K562 (cell line): ENCODE data around the gene BLTP3A. TPM values are rescaled to one million over a fixed set of nuclear protein-coding genes. Genes with fewer than 3 reads are reported as not detected.

ENCODE experiments used
- CC2D1A ChIP-seq: fragments of 450-650 bp; IDR thresholded peaks from 2 replicates; pipeline ENCODE4 v1.6.1; 2017; ENCODE audit warnings: mild to moderate bottlenecking
- ELF4 ChIP-seq: fragments of 450-650 bp; formaldehyde crosslinking; IDR thresholded peaks from 2 replicates; pipeline ENCODE4 v1.4.0; 2022; ENCODE audit warnings: missing genetic modification characterization
- FOS ChIP-seq: IDR thresholded peaks from 3 replicates; pipeline ENCODE4 v1.6.1; 2011; ENCODE audit not compliant: insufficient read length; ENCODE audit errors: extremely low read depth
- HDAC8 ChIP-seq: fragments of 450-650 bp; IDR thresholded peaks from 2 replicates; pipeline ENCODE4 v1.6.1; 2016; ENCODE audit warnings: mild to moderate bottlenecking, missing genetic modification characterization, moderate library complexity, missing compliant biosample characterization
- HIVEP1 ChIP-seq: fragments of 250-450 bp; sonication (Bioruptor Pico); IDR thresholded peaks from 2 replicates; pipeline ENCODE4 v1.4.0; 2020; ENCODE audit warnings: mild to moderate bottlenecking
- HMGN3 ChIP-seq: IDR thresholded peaks from 2 replicates; pipeline ENCODE4 v1.6.1; 2011; ENCODE audit warnings: borderline replicate concordance, low read depth, mild to moderate bottlenecking, mixed read lengths, low read length; ENCODE audit not compliant: insufficient read length; ENCODE audit errors: extremely low read depth
- L3MBTL2 ChIP-seq: fragments of 450-650 bp; IDR thresholded peaks from 2 replicates; pipeline ENCODE4 v1.6.1; 2016; ENCODE audit warnings: mild to moderate bottlenecking, moderate library complexity
- MAFK ChIP-seq: IDR thresholded peaks from 2 replicates; pipeline ENCODE4 v1.6.1; 2011; ENCODE audit warnings: low read length, improper control_type of control experiment
- MBD2 ChIP-seq: sonication (generic); IDR thresholded peaks from 2 replicates; pipeline ENCODE4 v1.6.1; 2016; ENCODE audit warnings: low read depth, borderline replicate concordance
- NR2C1 ChIP-seq, 2 experiments: fragments of 450-650 bp; IDR thresholded peaks; 2 replicates each; pipeline ENCODE4 v1.6.1; 2017; ENCODE audit warnings: mild to moderate bottlenecking in 2 of 2, antibody characterized with exemption in 1 of 2, inconsistent platforms in 1 of 2, missing compliant biosample characterization in 1 of 2, missing genetic modification characterization in 1 of 2
- PML ChIP-seq: IDR thresholded peaks from 2 replicates; pipeline ENCODE4 v1.6.1; 2012; ENCODE audit warnings: low read length, inconsistent platforms
- RBBP5 ChIP-seq: fragments of 200-600 bp; sonication (generic); IDR thresholded peaks from 2 replicates; pipeline ENCODE4 v1.6.1; 2012; ENCODE audit warnings: borderline replicate concordance, mild to moderate bottlenecking, low read length, control low read depth, inconsistent platforms; ENCODE audit not compliant: insufficient read depth, poor library complexity, severe bottlenecking
- RBM15 ChIP-seq: fragments of 200-400 bp; formaldehyde crosslinking; IDR thresholded peaks from 2 replicates; pipeline ENCODE4 v1.6.1; 2018; ENCODE audit warnings: mild to moderate bottlenecking, low read length, moderate library complexity; ENCODE audit not compliant: insufficient read depth
- SRF ChIP-seq, 2 experiments: fragments of 250-450, 450-650 bp in 1 of 2; sonication (Bioruptor Pico) in 1 of 2; sonication (generic) in 1 of 2; formaldehyde crosslinking; IDR thresholded peaks; 2 replicates each; pipeline versions ENCODE4 v1.5.0 to v1.5.1; 2020 to 2022; ENCODE audit warnings: mild to moderate bottlenecking in 1 of 2, missing genetic modification reagents in 1 of 2
- SRSF1 ChIP-seq: fragments of 200-400 bp; formaldehyde crosslinking; IDR thresholded peaks from 2 replicates; pipeline ENCODE4 v1.6.1; 2017; ENCODE audit warnings: mild to moderate bottlenecking, low read depth, low read length, moderate library complexity
- TAF1 ChIP-seq: IDR thresholded peaks from 2 replicates; pipeline ENCODE4 v1.6.1; 2011; ENCODE audit warnings: mild to moderate bottlenecking, low read length, moderate library complexity; ENCODE audit not compliant: insufficient read depth, control insufficient read depth, severe bottlenecking; ENCODE audit errors: extremely low read depth
- ZBTB17 ChIP-seq: fragments of 450-650 bp; formaldehyde crosslinking; IDR thresholded peaks from 2 replicates; pipeline ENCODE4 v1.4.0; 2020; ENCODE audit warnings: mild to moderate bottlenecking
- ZNF197 ChIP-seq: fragments of 200-800 bp; sonication (Bioruptor generic); IDR thresholded peaks from 2 replicates; pipeline ENCODE4 v1.6.1; 2016; ENCODE audit warnings: low read depth, missing genetic modification characterization, missing compliant biosample characterization
- ZNF282 ChIP-seq: sonication (generic); formaldehyde crosslinking; IDR thresholded peaks from 2 replicates; pipeline ENCODE4 v1.8.1; 2023; ENCODE audit warnings: missing genetic modification reagents
- ZNF436 ChIP-seq: fragments of 250-450, 450-650 bp; sonication (Bioruptor Pico); formaldehyde crosslinking; IDR thresholded peaks from 2 replicates; pipeline ENCODE4 v1.7.0; 2020; ENCODE audit warnings: mild to moderate bottlenecking
- polyA plus RNA-seq, 8 experiments: library from polyadenylated mRNA; depleted of rRNA in 4 of 8; stranded (reverse) in 5 of 8; unstranded in 3 of 8; fragments of >200 nt; fragmentation: Nextera tagmentation in 2 of 8; fragmentation: Illumina TruSeq in 1 of 8; extraction: Ambion mirVana in 2 of 8; extraction: Trizol in 1 of 8; gene quantifications; 2 replicates each; pipeline versions ENCODE4 v1.2.1 to v1.2.3, GENCODE V29; 2011 to 2014; ENCODE audit warnings: inconsistent platforms in 1 of 8, missing spikeins in 1 of 8
- total RNA-seq, 7 experiments: library from RNA; depleted of rRNA in 6 of 7; stranded (reverse); fragments of >200 nt in 6 of 7; fragmentation: Illumina TruSeq in 2 of 7; extraction: Trizol in 2 of 7; gene quantifications; 2 replicates each; pipeline versions ENCODE4 v1.2.1 to v1.2.3, GENCODE V29; 2011 to 2021; ENCODE audit warnings: low replicate concordance in 1 of 7
- TF ChIP-seq, protein P1 (sequence below): fragments of 450-650 bp; formaldehyde crosslinking; IDR thresholded peaks from 2 replicates; pipeline ENCODE4 v1.4.0; 2020; ENCODE audit warnings: mild to moderate bottlenecking, moderate library complexity
- TF ChIP-seq, protein P2 (sequence below): fragments of 150-350 bp; conservative IDR thresholded peaks from 2 replicates; pipeline ENCODE4 v1.6.1; 2014; ENCODE audit warnings: low read length
- TF ChIP-seq, protein P3 (sequence below): fragments of 450-650 bp; IDR thresholded peaks from 2 replicates; pipeline ENCODE4 v1.6.1; 2016; ENCODE audit warnings: low read depth, mild to moderate bottlenecking, moderate library complexity
- TF ChIP-seq, protein P4 (sequence below): sonication (generic); formaldehyde crosslinking; IDR thresholded peaks from 2 replicates; pipeline ENCODE4 v1.8.0; 2022; ENCODE audit warnings: mild to moderate bottlenecking, low read depth, missing genetic modification reagents

The BLTP3A gene
- total and polyA plus RNA-seq, 9 of the 15 experiments (the other 6 are each of a cell fraction or from before 2014, with no cell fraction given) = 7.5 to 34.6 (median 15.5) TPM

DNA sequence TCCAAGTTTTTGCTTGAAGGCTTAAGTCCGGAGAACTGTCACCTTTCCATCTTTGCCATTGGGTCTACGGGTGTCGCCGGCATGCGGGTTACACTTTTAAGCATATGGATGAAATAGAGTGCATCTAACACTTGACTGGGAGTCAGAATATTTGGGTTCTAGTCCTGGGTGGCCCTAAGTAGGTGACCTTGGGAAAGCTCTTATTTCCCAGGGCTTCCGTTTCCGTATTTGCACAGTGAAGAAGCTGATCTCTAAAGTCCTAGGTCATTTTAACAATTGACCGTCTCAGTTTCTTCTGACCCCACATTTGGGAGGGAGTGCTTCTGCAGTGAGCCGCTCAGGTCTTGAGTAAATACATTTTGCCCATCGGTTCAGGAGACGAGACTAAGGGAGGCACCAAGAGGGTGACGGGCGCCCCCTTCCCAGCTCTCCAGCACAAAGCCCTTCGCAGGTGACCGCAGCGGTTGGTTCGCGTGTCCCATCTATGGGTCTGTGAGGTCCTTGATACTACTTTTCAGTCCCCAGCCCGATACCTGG lies 651 bp upstream of the BLTP3A start (continued):
- TF ChIP-seq FOS = no peak
- TF ChIP-seq ZBTB17 = 0 out of 2 replicates have a peak, but pooled peaks have one; percentile 53
- TF ChIP-seq ZNF197 (CRISPR knock-in tag) = 0 out of 2 replicates have a peak, but pooled peaks have one; percentile 66
- TF ChIP-seq, protein P1, sequence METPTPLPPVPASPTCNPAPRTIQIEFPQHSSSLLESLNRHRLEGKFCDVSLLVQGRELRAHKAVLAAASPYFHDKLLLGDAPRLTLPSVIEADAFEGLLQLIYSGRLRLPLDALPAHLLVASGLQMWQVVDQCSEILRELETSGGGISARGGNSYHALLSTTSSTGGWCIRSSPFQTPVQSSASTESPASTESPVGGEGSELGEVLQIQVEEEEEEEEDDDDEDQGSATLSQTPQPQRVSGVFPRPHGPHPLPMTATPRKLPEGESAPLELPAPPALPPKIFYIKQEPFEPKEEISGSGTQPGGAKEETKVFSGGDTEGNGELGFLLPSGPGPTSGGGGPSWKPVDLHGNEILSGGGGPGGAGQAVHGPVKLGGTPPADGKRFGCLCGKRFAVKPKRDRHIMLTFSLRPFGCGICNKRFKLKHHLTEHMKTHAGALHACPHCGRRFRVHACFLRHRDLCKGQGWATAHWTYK (CRISPR knock-in tag) = no peak
- TF ChIP-seq HIVEP1 (CRISPR knock-in tag) = no peak
- no peak for TF ChIP-seq RBBP5
- TF ChIP-seq PML = no peak; the same call in 1 of the 2 replicates
- no peak for TF ChIP-seq RBM15
- no peak for TF ChIP-seq HMGN3
- no peak for TF ChIP-seq HDAC8 (tag)
- TF ChIP-seq SRSF1 = no peak
- TF ChIP-seq ELF4 (CRISPR knock-in tag) = no peak
- TF ChIP-seq ZNF436 (CRISPR knock-in tag) = no peak
- no peak for TF ChIP-seq CC2D1A
- TF ChIP-seq MBD2 = no peak
- TF ChIP-seq NR2C1 (IDR thresholded peaks at IDR 0.05) = no peak
- TF ChIP-seq NR2C1 (tag; IDR thresholded peaks at IDR 0.05) = no peak
- 0 out of 4 replicates have a peak, but pooled peaks of 1 of the 2 experiments have one; percentile 57 for TF ChIP-seq SRF (CRISPR knock-in tag; IDR thresholded peaks at IDR 0.05)
- TF ChIP-seq ZNF282 (CRISPR knock-in tag) = no peak
- TF ChIP-seq, protein P2, sequence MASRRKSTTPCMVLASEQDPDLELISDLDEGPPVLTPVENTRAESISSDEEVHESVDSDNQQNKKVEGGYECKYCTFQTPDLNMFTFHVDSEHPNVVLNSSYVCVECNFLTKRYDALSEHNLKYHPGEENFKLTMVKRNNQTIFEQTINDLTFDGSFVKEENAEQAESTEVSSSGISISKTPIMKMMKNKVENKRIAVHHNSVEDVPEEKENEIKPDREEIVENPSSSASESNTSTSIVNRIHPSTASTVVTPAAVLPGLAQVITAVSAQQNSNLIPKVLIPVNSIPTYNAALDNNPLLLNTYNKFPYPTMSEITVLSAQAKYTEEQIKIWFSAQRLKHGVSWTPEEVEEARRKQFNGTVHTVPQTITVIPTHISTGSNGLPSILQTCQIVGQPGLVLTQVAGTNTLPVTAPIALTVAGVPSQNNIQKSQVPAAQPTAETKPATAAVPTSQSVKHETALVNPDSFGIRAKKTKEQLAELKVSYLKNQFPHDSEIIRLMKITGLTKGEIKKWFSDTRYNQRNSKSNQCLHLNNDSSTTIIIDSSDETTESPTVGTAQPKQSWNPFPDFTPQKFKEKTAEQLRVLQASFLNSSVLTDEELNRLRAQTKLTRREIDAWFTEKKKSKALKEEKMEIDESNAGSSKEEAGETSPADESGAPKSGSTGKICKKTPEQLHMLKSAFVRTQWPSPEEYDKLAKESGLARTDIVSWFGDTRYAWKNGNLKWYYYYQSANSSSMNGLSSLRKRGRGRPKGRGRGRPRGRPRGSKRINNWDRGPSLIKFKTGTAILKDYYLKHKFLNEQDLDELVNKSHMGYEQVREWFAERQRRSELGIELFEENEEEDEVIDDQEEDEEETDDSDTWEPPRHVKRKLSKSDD = no peak
- TF ChIP-seq, protein P3, sequence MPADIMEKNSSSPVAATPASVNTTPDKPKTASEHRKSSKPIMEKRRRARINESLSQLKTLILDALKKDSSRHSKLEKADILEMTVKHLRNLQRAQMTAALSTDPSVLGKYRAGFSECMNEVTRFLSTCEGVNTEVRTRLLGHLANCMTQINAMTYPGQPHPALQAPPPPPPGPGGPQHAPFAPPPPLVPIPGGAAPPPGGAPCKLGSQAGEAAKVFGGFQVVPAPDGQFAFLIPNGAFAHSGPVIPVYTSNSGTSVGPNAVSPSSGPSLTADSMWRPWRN = no peak
- TF ChIP-seq TAF1 = no peak
- TF ChIP-seq, protein P4, sequence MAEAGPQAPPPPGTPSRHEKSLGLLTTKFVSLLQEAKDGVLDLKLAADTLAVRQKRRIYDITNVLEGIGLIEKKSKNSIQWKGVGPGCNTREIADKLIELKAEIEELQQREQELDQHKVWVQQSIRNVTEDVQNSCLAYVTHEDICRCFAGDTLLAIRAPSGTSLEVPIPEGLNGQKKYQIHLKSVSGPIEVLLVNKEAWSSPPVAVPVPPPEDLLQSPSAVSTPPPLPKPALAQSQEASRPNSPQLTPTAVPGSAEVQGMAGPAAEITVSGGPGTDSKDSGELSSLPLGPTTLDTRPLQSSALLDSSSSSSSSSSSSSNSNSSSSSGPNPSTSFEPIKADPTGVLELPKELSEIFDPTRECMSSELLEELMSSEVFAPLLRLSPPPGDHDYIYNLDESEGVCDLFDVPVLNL (CRISPR knock-in tag) = no peak
- TF ChIP-seq L3MBTL2 = peak; percentile 74
- no peak for TF ChIP-seq MAFK
